Endothelial cell of umbilical vein (primary cell): ENCODE measurements around the gene RPL39L. TPM values are rescaled to one million over a fixed set of nuclear protein-coding genes. Genes with fewer than 3 reads are reported as not detected.

ENCODE experiments used
- BruUV-seq: library from RNA; stranded (reverse); fragments of 400-500 nt; replicated peaks from 2 replicates; lab custom pipeline; 2021; lab: Mats Ljungman, UMichigan
- CTCF ChIA-PET: fragments of 300-600, 350-600 bp; sonication (Branson Sonifier 250); formaldehyde crosslinking; loops from one replicate; lab custom pipeline; 2021; ENCODE audit warnings: antibody characterized with exemption, inconsistent platforms; lab: Charles Lee
- POLR2A ChIA-PET: fragments of 300-600, 350-600 bp; sonication (Branson Sonifier 250); formaldehyde crosslinking; loops from one replicate; lab custom pipeline; 2021; ENCODE audit warnings: antibody characterized with exemption, inconsistent platforms; lab: Charles Lee
- DNase-seq: peaks from one replicate; pipeline ENCODE4 v3.0.0-alpha.2; 2011; ENCODE audit warnings: low read depth, low spot score
- FAIRE-seq: peaks from 2 replicates; lab custom pipeline; 2011; peaks lifted over from hg19 to GRCh38; lab: Jason Lieb, UNC
- H2AFZ ChIP-seq: 2 replicates; pipeline ENCODE4 v1.6.0; 2012; ENCODE audit warnings: low read depth, low read length, control low read depth, inconsistent platforms
- H3K27ac ChIP-seq: 2 replicates; pipeline ENCODE4 v1.5.1; 2011; ENCODE audit warnings: low read depth, mild to moderate bottlenecking, control low read depth, low read length, moderate library complexity; ENCODE audit not compliant: insufficient read depth
- H3K27me3 ChIP-seq, 2 experiments: 2 replicates each; pipeline versions ENCODE4 v1.6.0 to v1.6.1; 2011; ENCODE audit warnings: low read length in 2 of 2, mixed read lengths in 1 of 2; ENCODE audit not compliant: control insufficient read depth in 2 of 2, insufficient read depth in 2 of 2
- H3K36me3 ChIP-seq, 2 experiments: 2 replicates in 1 of 2; 3 replicates in 1 of 2; pipeline ENCODE4 v1.5.1; 2011; ENCODE audit warnings: low read length in 2 of 2, mild to moderate bottlenecking in 1 of 2, moderate library complexity in 1 of 2; ENCODE audit not compliant: control insufficient read depth in 2 of 2, insufficient read depth in 2 of 2; ENCODE audit errors: extremely low read depth in 1 of 2
- H3K4me1 ChIP-seq: 3 replicates; pipeline ENCODE4 v1.5.1; 2011; ENCODE audit warnings: mild to moderate bottlenecking, low read length; ENCODE audit not compliant: control insufficient read depth, insufficient read depth; ENCODE audit errors: extremely low read depth
- H3K4me2 ChIP-seq: 2 replicates; pipeline ENCODE4 v1.6.1; 2011; ENCODE audit warnings: low read length, control low read depth, mixed read lengths; ENCODE audit not compliant: insufficient read depth
- H3K4me3 ChIP-seq, 3 experiments: fragments of 200-600 bp in 1 of 3; sonication (generic), shearing (Covaris generic) in 1 of 3; replicated peaks in 1 of 3; 2 replicates each; pipeline ENCODE4 v1.5.1; 2011 to 2016; ENCODE audit warnings: control low read depth in 3 of 3, low read length in 3 of 3, mild to moderate bottlenecking in 2 of 3, inconsistent platforms in 1 of 3, low read depth in 1 of 3, moderate library complexity in 1 of 3; ENCODE audit not compliant: insufficient read depth in 1 of 3
- H3K79me2 ChIP-seq: 2 replicates; pipeline ENCODE4 v1.6.0; 2012; ENCODE audit warnings: low read length, inconsistent platforms; ENCODE audit not compliant: control insufficient read depth, insufficient read depth
- H3K9ac ChIP-seq: replicated peaks from 2 replicates; pipeline ENCODE3; 2011; ENCODE audit warnings: low read length, control low read depth; ENCODE audit not compliant: insufficient read depth; ENCODE audit errors: extremely low read depth
- H3K9me1 ChIP-seq: replicated peaks from 3 replicates; pipeline ENCODE4 v1.6.0; 2011; ENCODE audit warnings: mild to moderate bottlenecking, low read length; ENCODE audit not compliant: control insufficient read depth, insufficient read depth; ENCODE audit errors: extremely low read depth
- H3K9me3 ChIP-seq: replicated peaks from 2 replicates; pipeline ENCODE4 v1.5.1; 2012; ENCODE audit warnings: low read length, inconsistent platforms; ENCODE audit not compliant: control insufficient read depth, insufficient read depth
- H4K20me1 ChIP-seq: replicated peaks from 2 replicates; pipeline ENCODE3; 2011; ENCODE audit warnings: mild to moderate bottlenecking, low read length; ENCODE audit not compliant: control insufficient read depth, insufficient read depth; ENCODE audit errors: extremely low read depth
- CTCF ChIP-seq, 2 donors: IDR thresholded peaks; 1 replicate in 1 of 2; 2 replicates in 1 of 2; pipeline ENCODE4 v1.5.1; 2011; ENCODE audit warnings: low read length in 2 of 2, mild to moderate bottlenecking in 2 of 2, moderate library complexity in 2 of 2, control low read depth in 1 of 2, inconsistent platforms in 1 of 2, low read depth in 1 of 2; ENCODE audit not compliant: insufficient read depth in 1 of 2; ENCODE audit errors: extremely low read depth in 1 of 2
- EZH2 ChIP-seq: IDR thresholded peaks from 2 replicates; pipeline ENCODE4 v1.6.1; 2012; ENCODE audit warnings: borderline replicate concordance, low read depth, mild to moderate bottlenecking, moderate library complexity, low read length, inconsistent platforms; ENCODE audit not compliant: severe bottlenecking
- FOS ChIP-seq: IDR thresholded peaks from 2 replicates; pipeline ENCODE4 v1.6.1; 2011; ENCODE audit warnings: mild to moderate bottlenecking, low read length, moderate library complexity, borderline replicate concordance; ENCODE audit not compliant: insufficient read depth
- GATA2 ChIP-seq: IDR thresholded peaks from 2 replicates; pipeline ENCODE4 v1.7.0; 2011; ENCODE audit warnings: low read depth, mild to moderate bottlenecking, moderate library complexity, mixed read lengths, low read length; ENCODE audit not compliant: insufficient read length, insufficient read depth
- JUN ChIP-seq: IDR thresholded peaks from 2 replicates; pipeline ENCODE4 v1.6.1; 2011; ENCODE audit warnings: borderline replicate concordance, low read depth; ENCODE audit not compliant: insufficient read length, insufficient read depth
- MAX ChIP-seq: IDR thresholded peaks from 2 replicates; pipeline ENCODE4 v1.6.1; 2011; ENCODE audit not compliant: insufficient read depth, insufficient read length
- MYC ChIP-seq: IDR thresholded peaks from one replicate; pipeline ENCODE4 v1.6.1; 2011; ENCODE audit warnings: mild to moderate bottlenecking, low read depth, low read length
- POLR2A ChIP-seq: IDR thresholded peaks from 2 replicates; pipeline ENCODE4 v1.6.1; 2012; ENCODE audit warnings: low read depth, mild to moderate bottlenecking, control low read depth, low read length
- POLR2AphosphoS5 ChIP-seq: IDR thresholded peaks from 2 replicates; pipeline ENCODE4 v1.6.1; 2012; ENCODE audit warnings: low read depth, mild to moderate bottlenecking, control low read depth, low read length, moderate library complexity; ENCODE audit not compliant: insufficient read depth
- dilution Hi-C: fragments of 300-500 bp; cut with MboI; formaldehyde crosslinking; loops from one replicate; pipeline ENCODE4 v1.15.0; 2019; ENCODE audit warnings: low sequenced_read_pairs; ENCODE audit not compliant: extremely low pct_ligation_motif_present
- intact Hi-C: fragments of 100-400 bp; cut with micrococcal nuclease; formaldehyde crosslinking; loops from one replicate; pipeline ENCODE4 v1.10.0; 2022
- polyA plus RNA-seq, 4 experiments: library from polyadenylated mRNA; depleted of rRNA in 3 of 4; stranded (reverse) in 3 of 4; unstranded in 1 of 4; fragments of >200 nt; gene quantifications; 2 replicates each; pipeline versions ENCODE4 v1.2.1 to v1.2.3, GENCODE V29; 2011 to 2012; ENCODE audit warnings: missing spikeins in 1 of 4
- total RNA-seq: library from RNA; stranded (reverse); gene quantifications from 2 replicates; pipeline ENCODE4 v1.2.3, GENCODE V29; 2021

RPL39L gene
- total and polyA plus RNA-seq, 2 donors (not counting 3 experiments of a cell fraction or from before 2014, with no cell fraction given): 14.3 to 22.3 TPM

- FAIRE-seq: no peak
- no TSS peak for BruUV-seq
- dilution Hi-C loops: no loop called here
These were observed 7.3 kb downstream of the RPL39L start for GRCh38 chr3:187131981-187132380.

More at GRCh38 chr3:187131981-187132380, 7.3 kb downstream of the RPL39L start:
- no peaks in the 10 kb centered on the region for H3K27me3 ChIP-seq
- peaks cover 11% of the 10 kb centered on the region for H3K79me2 ChIP-seq
- ChIA-PET CTCF (interaction anchor here (2.0 to 4.4 kb wide), 3 partner anchors 7 to 33 kb away, joined by 9 to 36 read pairs (median 28); partner anchors contain the start of gene RPL39L), POLR2A (no interaction called here)
- TF ChIP-seq MYC (no peak), POLR2A (no peak), MAX (no peak), GATA2 (no peak), CTCF (IDR thresholded peaks at IDR 0.05; ENCODE audit: extremely low read depth in 1 of 2, insufficient read depth in 1 of 2, low read depth in 1 of 2, low read length in 2 of 2) (no peak), EZH2 (no peak), JUN (no peak), FOS (no peak), POLR2AphosphoS5 (no peak)
- no peaks in the 10 kb centered on the region for H4K20me1 ChIP-seq
- no peak overlapping the region for H2AFZ ChIP-seq
- H3K36me3 ChIP-seq: no peaks in the 10 kb centered on the region
- intact Hi-C loops: no loop called here
- no peak overlapping the region for H3K4me2 ChIP-seq
- peaks cover 11% of the 10 kb centered on the region for H3K4me1 ChIP-seq
- H3K9ac ChIP-seq: no peak overlapping the region
- no peaks in the 10 kb centered on the region for H3K9me1 ChIP-seq
- no peak overlapping the region for H3K27ac ChIP-seq
- no peaks in the 10 kb centered on the region for H3K9me3 ChIP-seq
- H3K4me3 ChIP-seq: no peak overlapping the region
- DNase-seq: no peak
